ENCODE results near the gene CTDSP2. TPM values are rescaled to one million over a fixed set of nuclear protein-coding genes. Genes with fewer than 3 reads are reported as not detected.

CTDSP2 gene
- total RNA-seq, 4 donors from 2014 or later: 106 to 179 (median 150) TPM

GRCh38 chr12:57833672-57834071, 12.9 kb downstream of the CTDSP2 start:
- no peak for TF ChIP-seq CTCF (IDR thresholded peaks at IDR 0.05)
- DNase-seq (ENCODE audit: low spot score) (no peak), ATAC-seq (ENCODE audit: low FRiP score) (no peak)

- no peak for DNase-seq (ENCODE audit: low spot score)
- ATAC-seq (ENCODE audit: low FRiP score): peak; percentile 21
- no peak for TF ChIP-seq CTCF (IDR thresholded peaks at IDR 0.05)
Measured at GRCh38 chr12:57832966-57833365, 13.6 kb downstream of the CTDSP2 start.

- ATAC-seq (ENCODE audit: low FRiP score) (no peak), DNase-seq (ENCODE audit: low spot score) (no peak)
- TF ChIP-seq CTCF (IDR thresholded peaks at IDR 0.05): no peak
Measured at GRCh38 chr12:57830393-57830792, 16.1 kb downstream of the CTDSP2 start.

GRCh38 chr12:57829025-57829777, 17.3 kb downstream of the CTDSP2 start:
- no peak for TF ChIP-seq CTCF (IDR thresholded peaks at IDR 0.05)
- ATAC-seq (ENCODE audit: low FRiP score): no peak
- DNase-seq (ENCODE audit: low spot score): no peak

GRCh38 chr12:57826966-57827365, 19.6 kb downstream of the CTDSP2 start:
- ATAC-seq (ENCODE audit: low FRiP score): no peak
- no peak for TF ChIP-seq CTCF (IDR thresholded peaks at IDR 0.05)

GRCh38 chr12:57826400-57826799, 20.1 kb downstream of the CTDSP2 start:
- ATAC-seq (ENCODE audit: low FRiP score): no peak
- DNase-seq (ENCODE audit: low spot score): no peak
- TF ChIP-seq CTCF (IDR thresholded peaks at IDR 0.05): no peak

More at GRCh38 chr12:57826966-57827365, 19.6 kb downstream of the CTDSP2 start:
- DNase-seq (ENCODE audit: low spot score): no peak

GRCh38 chr12:57825451-57825850, 21.1 kb downstream of the CTDSP2 start:
- ATAC-seq (ENCODE audit: low FRiP score) (no peak), DNase-seq (ENCODE audit: low spot score) (no peak)
- TF ChIP-seq CTCF (IDR thresholded peaks at IDR 0.05): no peak
